ENCODE data around the gene CACNB3.

CACNB3 gene

GRCh38 chr12:48779869-48780268 is 38.4 kb upstream of the CACNB3 start:
- Histone ChIP-seq H3K27ac (no peak overlapping the region), H3K4me3 (ENCODE audit: low read depth, low read length) (no peak overlapping the region), H3K27me3 (ENCODE audit: insufficient read depth, low read depth, severe bottlenecking) (no peaks in the 10 kb centered on the region), H3K36me3 (peaks cover 18% of the 10 kb centered on the region), H3K9me3 (ENCODE audit: severe bottlenecking) (no peaks in the 10 kb centered on the region)
- TF ChIP-seq CTCF (IDR thresholded peaks at IDR 0.05; ENCODE audit: low read depth, low read length) = no peak
- no peak for DNase-seq

GRCh38 chr12:48780381-48781025 is 37.8 kb upstream of the CACNB3 start:
- H3K27me3 ChIP-seq (ENCODE audit: insufficient read depth, low read depth, severe bottlenecking) = no peaks in the 10 kb centered on the region
- no peak for DNase-seq
- H3K27ac ChIP-seq = no peak overlapping the region
- no peaks in the 10 kb centered on the region for H3K9me3 ChIP-seq (ENCODE audit: severe bottlenecking)
- H3K36me3 ChIP-seq = peaks cover 13% of the 10 kb centered on the region
- no peak for TF ChIP-seq CTCF (IDR thresholded peaks at IDR 0.05; ENCODE audit: low read depth, low read length)
- no peak overlapping the region for H3K4me3 ChIP-seq (ENCODE audit: low read depth, low read length)

GRCh38 chr12:48781750-48782456 is 36.4 kb upstream of the CACNB3 start:
- Histone ChIP-seq H3K36me3 (peaks cover 8% of the 10 kb centered on the region), H3K27ac (no peak overlapping the region), H3K27me3 (ENCODE audit: insufficient read depth, low read depth, severe bottlenecking) (no peaks in the 10 kb centered on the region), H3K9me3 (ENCODE audit: severe bottlenecking) (no peaks in the 10 kb centered on the region), H3K4me3 (ENCODE audit: low read depth, low read length) (no peak overlapping the region)
- TF ChIP-seq CTCF (IDR thresholded peaks at IDR 0.05; ENCODE audit: low read depth, low read length) = no peak
- DNase-seq = no peak

GRCh38 chr12:48782457-48783395 is 35.6 kb upstream of the CACNB3 start:
- Histone ChIP-seq H3K27me3 (ENCODE audit: insufficient read depth, low read depth, severe bottlenecking) (no peaks in the 10 kb centered on the region), H3K4me3 (ENCODE audit: low read depth, low read length) (no peak overlapping the region), H3K36me3 (peaks cover 3% of the 10 kb centered on the region; the same call in 1 of the 2 replicates), H3K9me3 (ENCODE audit: severe bottlenecking) (no peaks in the 10 kb centered on the region), H3K27ac (no peak overlapping the region)
- DNase-seq = no peak
- TF ChIP-seq CTCF (IDR thresholded peaks at IDR 0.05; ENCODE audit: low read depth, low read length) = no peak

- no peak overlapping the region for H3K27ac ChIP-seq
- H3K36me3 ChIP-seq = peaks cover 3% of the 10 kb centered on the region; the same call in 1 of the 2 replicates
- DNase-seq = no peak
- H3K9me3 ChIP-seq (ENCODE audit: severe bottlenecking) = no peaks in the 10 kb centered on the region
- TF ChIP-seq CTCF (IDR thresholded peaks at IDR 0.05; ENCODE audit: low read depth, low read length) = no peak
- H3K27me3 ChIP-seq (ENCODE audit: insufficient read depth, low read depth, severe bottlenecking) = no peaks in the 10 kb centered on the region
- no peak overlapping the region for H3K4me3 ChIP-seq (ENCODE audit: low read depth, low read length)
Observed at GRCh38 chr12:48783432-48783831, 34.9 kb upstream of the CACNB3 start.
